Retinal pigment epithelial cell (primary cell): ENCODE data around the gene CRTC1.

ENCODE experiments used
- DNase-seq: peaks from one replicate; pipeline ENCODE4 v3.0.0-alpha.2; 2010; ENCODE audit warnings: low read depth
- H3K4me3 ChIP-seq: 2 replicates; pipeline ENCODE4 v1.5.1; 2011; ENCODE audit warnings: mild to moderate bottlenecking, low read length, control low read depth, moderate library complexity
- CTCF ChIP-seq: conservative IDR thresholded peaks from 2 replicates; pipeline ENCODE4 v1.5.1; 2011; ENCODE audit warnings: low read depth, low read length, control low read depth, inconsistent platforms

CRTC1 gene

DNA sequence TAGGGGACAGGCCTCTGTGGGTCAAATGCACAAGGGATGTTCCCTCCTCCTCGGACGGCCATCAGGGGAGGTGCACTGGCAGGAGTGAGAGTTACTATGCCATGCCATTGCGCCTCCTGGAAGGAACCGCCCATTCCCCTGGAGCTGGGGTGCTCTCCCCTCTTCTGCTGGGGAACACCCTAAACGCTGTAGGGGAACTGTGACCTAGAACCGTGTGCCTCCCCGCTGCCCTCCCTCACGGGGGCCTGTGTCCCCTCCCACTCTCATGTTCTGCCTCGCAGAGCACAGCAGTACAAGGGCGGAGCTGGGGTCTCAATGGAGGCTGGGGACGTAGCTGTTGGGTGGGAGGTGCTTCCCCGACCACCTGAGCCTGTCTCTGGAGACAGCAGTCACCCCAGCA is 17.2 kb upstream of the CRTC1 start:
- DNase-seq, result no peak
- H3K4me3 ChIP-seq, result no peak overlapping the region
- TF ChIP-seq CTCF, result no peak

- no peak overlapping the region for H3K4me3 ChIP-seq
- no peak for TF ChIP-seq CTCF
- DNase-seq, result no peak
Observed at GRCh38 chr19:18666784-18667183, 16.7 kb upstream of the CRTC1 start.

- no peak for DNase-seq
- no peak for TF ChIP-seq CTCF
- no peak overlapping the region for H3K4me3 ChIP-seq
Observed at GRCh38 chr19:18667531-18668251, 15.8 kb upstream of the CRTC1 start.

DNA sequence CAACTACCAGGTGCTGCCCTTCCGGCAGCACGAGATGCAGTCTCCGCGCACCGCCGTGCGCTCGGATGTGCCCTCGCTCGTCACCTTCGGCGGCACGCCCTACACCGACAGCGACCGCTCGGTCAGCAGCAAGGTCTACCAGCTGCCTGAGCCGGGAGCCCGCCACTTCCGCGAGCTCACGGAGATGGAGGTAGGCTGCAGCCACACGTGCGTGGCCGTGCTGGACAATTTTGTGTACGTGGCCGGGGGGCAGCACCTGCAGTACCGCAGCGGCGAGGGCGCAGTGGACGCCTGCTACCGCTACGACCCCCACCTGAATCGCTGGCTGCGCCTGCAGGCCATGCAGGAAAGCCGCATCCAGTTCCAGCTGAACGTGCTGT is 15.2 kb upstream of the CRTC1 start:
- TF ChIP-seq CTCF, result no peak
- no peak overlapping the region for H3K4me3 ChIP-seq
- no peak for DNase-seq

DNA sequence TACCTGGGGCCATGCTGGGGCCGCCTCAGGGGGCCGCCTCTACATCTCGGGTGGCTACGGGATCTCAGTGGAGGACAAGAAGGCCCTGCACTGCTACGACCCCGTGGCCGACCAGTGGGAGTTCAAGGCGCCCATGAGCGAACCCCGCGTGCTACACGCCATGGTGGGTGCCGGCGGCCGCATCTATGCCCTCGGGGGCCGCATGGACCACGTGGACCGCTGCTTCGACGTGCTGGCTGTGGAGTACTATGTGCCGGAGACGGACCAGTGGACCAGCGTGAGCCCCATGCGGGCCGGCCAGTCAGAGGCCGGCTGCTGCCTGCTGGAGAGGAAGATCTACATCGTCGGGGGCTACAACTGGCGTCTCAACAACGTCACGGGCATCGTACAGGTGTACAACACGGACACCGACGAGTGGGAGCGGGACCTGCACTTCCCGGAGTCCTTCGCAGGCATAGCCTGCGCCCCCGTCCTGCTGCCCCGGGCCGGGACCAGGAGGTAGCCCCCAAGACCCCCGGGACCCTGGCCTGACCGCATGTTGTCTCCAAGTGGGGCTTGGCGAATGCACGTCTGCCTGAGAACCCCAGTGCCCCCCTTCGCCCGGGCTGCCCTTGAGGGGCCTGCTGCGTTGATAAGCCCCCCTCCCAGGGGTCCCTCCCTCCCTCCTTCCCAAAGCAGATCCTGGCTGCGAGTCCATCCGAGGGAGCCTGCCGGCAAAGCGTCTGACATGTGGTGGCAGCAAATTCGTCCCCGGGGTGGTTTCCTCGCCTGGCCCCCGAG is 14.5 kb upstream of the CRTC1 start:
- no peak overlapping the region for H3K4me3 ChIP-seq
- TF ChIP-seq CTCF, result no peak
- no peak for DNase-seq

DNA sequence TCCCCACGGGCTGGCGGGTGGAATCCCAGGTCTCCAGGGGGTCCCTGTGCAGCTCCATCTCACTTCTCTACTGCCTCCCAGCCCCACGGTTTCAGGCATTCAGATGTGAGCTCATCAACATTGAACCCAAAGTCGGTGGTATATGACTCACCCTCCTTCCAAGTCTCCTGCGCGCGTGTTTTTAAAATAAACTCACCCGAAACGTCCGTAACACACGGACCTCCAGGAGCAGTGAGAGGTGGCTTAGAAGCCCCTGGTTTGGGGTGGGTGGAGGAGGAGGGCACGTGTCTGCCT is 14.0 kb upstream of the CRTC1 start:
- DNase-seq, result no peak
- no peak overlapping the region for H3K4me3 ChIP-seq
- no peak for TF ChIP-seq CTCF

DNA sequence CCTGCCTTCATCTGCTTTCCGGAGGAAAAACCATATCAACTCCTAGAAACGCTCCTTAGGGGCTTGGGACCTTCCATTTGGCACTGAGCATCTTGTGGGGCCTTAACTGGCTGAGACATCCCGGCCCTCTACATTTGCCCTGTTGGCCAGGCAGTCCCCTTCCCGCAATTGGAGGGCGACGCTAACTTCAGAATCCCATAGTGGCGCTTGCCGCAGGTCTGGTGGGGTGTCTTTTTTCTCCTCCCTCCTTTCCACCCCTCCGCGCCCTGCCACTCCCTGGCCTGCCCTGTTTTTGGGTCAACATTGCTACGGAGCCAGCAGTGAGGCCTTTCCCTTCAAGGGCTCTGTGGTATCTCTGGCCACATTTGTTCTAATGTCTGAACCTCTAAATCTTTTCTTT is 13.6 kb upstream of the CRTC1 start:
- TF ChIP-seq CTCF, result no peak
- DNase-seq, result no peak
- H3K4me3 ChIP-seq, result no peak overlapping the region
